Right lobe of liver (tissue), 6 donors: Measurements from ENCODE around the gene HTRA3. TPM values are rescaled to one million over a fixed set of nuclear protein-coding genes. Genes with fewer than 3 reads are reported as not detected.

Source experiments
- ATAC-seq, 4 donors: fragments of 200-7000 bp; cut with Tn5 transposase; one replicate each; pipeline ENCODE4 v1.9.1; 2020; ENCODE audit warnings: mild to moderate bottlenecking in 4 of 4, moderate library complexity in 4 of 4
- DNase-seq, 3 donors: peaks; one replicate each; pipeline ENCODE4 v3.0.0-alpha.2; 2020
- H3K27ac ChIP-seq, 3 donors: fragments of 200-600 bp; one replicate each; pipeline ENCODE4 v1.8.0; 2022
- H3K27me3 ChIP-seq, 2 donors: fragments of 200-600 bp; one replicate each; pipeline ENCODE4 v1.8.0; 2022
- H3K36me3 ChIP-seq, 4 donors: fragments of 200-600 bp; sonication (generic) in 1 of 4; one replicate each; pipeline versions ENCODE4 v1.5.1 to v1.8.0; 2017 to 2022; ENCODE audit warnings: control low read depth in 1 of 4
- H3K4me1 ChIP-seq, 4 donors: fragments of 200-600 bp; sonication (generic) in 1 of 4; one replicate each; pipeline versions ENCODE4 v1.5.1 to v1.8.0; 2017 to 2022; ENCODE audit warnings: control low read depth in 1 of 4
- H3K4me3 ChIP-seq, 3 donors: fragments of 200-600 bp; one replicate each; pipeline ENCODE4 v1.8.0; 2022
- H3K9me3 ChIP-seq, 4 donors: fragments of 200-600 bp; sonication (generic) in 1 of 4; one replicate each; pipeline versions ENCODE4 v1.5.1 to v1.8.0; 2017 to 2022; ENCODE audit warnings: control low read depth in 1 of 4
- POLR2A ChIP-seq: fragments of 450-650 bp; IDR thresholded peaks from one replicate; pipeline ENCODE4 v1.6.1; 2017; ENCODE audit warnings: antibody characterized with exemption, mild to moderate bottlenecking
- WGBS: methylation state at CpG from one replicate; pipeline ENCODE4 v1.1.6; 2018; ENCODE audit warnings: low coverage, low lambda C conversion rate; ENCODE audit not compliant: insufficient coverage; ENCODE audit errors: missing lambda C conversion rate; 5-methylcytosine and 5-hydroxymethylcytosine counted together
- intact Hi-C, 2 donors: fragments of 100-400 bp; cut with DNase I; formaldehyde crosslinking; loops; one replicate each; pipeline versions ENCODE4 v1.11.2 to v1.14.1; 2022
- total RNA-seq, 6 experiments: library from RNA; depleted of rRNA in 2 of 6; stranded (reverse); fragments of >200 nt in 2 of 6; fragmentation: NEBNext Ultra II Directional in 3 of 6; extraction: Animal tissue kit (Norgen Biotek cat#: 25700) in 3 of 6; gene quantifications; one replicate each; pipeline versions ENCODE4 v1.1.0 to v1.2.4, GENCODE V29; 2016 to 2023
- TF ChIP-seq, protein P1 (sequence below), 4 donors: fragments of 200-600 bp in 3 of 4; fragments of 450-650 bp in 1 of 4; IDR thresholded peaks; one replicate each; pipeline versions ENCODE4 v1.5.1 to v1.8.0; 2016 to 2022; ENCODE audit warnings: antibody characterized with exemption in 4 of 4, mild to moderate bottlenecking in 2 of 4
- donor health status: DM: no; HTN: yes; CAD: no.
- donor health status: DM: no; HTN: no; CAD: no.
- donor health status: DM: no; HTN: no; CAD: no.
- donor health status: DM: no; HTN: yes; CAD: no.
- donor health status: DM: no; HTN: yes; CAD: no.

HTRA3 gene
- total RNA-seq, 6 experiments from 2014 or later, result 0.32 to 1.6 (median 1.0) TPM

DNA sequence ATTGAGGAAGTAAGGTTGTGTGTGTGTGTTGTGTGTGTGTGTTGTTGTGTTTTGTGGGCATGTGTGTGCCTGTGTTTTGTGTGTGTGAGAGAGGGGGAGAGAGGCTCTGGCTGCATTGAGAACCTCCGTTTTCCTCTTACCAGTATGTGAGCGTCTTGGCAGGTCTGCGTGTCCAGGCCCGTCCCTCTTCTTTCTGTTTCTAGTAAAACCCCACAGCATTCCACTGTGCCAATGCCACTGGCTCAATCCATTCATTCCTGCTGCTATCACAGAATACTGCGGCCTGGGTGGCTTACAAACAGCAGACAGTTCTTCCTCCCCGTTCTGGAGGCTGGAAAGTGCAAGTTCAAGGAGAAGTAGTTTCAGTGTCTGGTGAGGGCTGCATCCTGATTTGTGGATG lies 15.5 kb upstream of the HTRA3 start:
- TF ChIP-seq POLR2A, result no peak
- TF ChIP-seq, protein P1, sequence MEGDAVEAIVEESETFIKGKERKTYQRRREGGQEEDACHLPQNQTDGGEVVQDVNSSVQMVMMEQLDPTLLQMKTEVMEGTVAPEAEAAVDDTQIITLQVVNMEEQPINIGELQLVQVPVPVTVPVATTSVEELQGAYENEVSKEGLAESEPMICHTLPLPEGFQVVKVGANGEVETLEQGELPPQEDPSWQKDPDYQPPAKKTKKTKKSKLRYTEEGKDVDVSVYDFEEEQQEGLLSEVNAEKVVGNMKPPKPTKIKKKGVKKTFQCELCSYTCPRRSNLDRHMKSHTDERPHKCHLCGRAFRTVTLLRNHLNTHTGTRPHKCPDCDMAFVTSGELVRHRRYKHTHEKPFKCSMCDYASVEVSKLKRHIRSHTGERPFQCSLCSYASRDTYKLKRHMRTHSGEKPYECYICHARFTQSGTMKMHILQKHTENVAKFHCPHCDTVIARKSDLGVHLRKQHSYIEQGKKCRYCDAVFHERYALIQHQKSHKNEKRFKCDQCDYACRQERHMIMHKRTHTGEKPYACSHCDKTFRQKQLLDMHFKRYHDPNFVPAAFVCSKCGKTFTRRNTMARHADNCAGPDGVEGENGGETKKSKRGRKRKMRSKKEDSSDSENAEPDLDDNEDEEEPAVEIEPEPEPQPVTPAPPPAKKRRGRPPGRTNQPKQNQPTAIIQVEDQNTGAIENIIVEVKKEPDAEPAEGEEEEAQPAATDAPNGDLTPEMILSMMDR (IDR thresholded peaks at IDR 0.05), result no peak
- Histone ChIP-seq H3K9me3 (no peaks in the 10 kb centered on the region), H3K4me3 (no peak overlapping the region), H3K27me3 (no peaks in the 10 kb centered on the region), H3K4me1 (no peaks in the 10 kb centered on the region), H3K36me3 (no peaks in the 10 kb centered on the region), H3K27ac (no peak overlapping the region)
- 95% methylated on average over 3 of the region's 6 CpGs for WGBS
- intact Hi-C loops, result no loop called here
- ATAC-seq (no peak), DNase-seq (no peak)

DNA sequence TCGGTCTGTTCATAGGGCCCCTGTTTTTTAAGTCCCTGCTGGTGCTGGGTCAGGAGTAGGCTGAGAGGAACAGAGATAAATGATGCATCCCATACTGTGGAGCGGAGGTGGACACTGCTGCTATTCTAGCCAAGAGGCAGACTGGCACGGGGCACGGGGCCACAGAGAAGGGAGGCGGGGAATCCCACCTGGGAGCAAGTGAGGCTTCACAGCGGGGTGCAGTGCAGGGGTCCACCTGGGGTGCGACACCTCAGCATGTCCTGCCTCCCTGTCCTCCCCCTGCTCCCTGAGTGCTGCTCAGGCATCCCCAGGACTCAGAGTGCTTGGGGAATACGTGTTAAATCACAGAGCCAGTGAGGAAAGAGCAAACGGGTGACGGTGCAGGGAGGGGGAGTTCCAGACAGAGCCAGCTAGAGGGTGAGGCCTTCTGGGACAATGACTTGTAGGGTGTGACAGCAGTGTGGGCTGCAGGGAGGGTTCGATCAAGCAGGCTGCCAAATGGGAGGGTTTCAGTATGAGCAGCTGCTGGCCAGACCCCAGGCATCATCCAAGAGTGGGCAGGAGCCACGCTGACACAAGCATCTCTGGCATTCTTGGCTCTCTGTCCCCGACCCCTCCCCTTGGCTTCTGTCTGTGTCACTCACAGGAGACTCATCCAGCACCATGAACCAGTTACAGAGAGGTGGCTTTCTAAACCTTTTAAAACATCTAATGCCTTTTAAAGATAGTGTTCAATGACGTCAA lies 13.7 kb upstream of the HTRA3 start:
- Histone ChIP-seq H3K36me3 (no peaks in the 10 kb centered on the region), H3K27ac (no peak overlapping the region), H3K4me3 (no peak overlapping the region), H3K9me3 (no peaks in the 10 kb centered on the region), H3K27me3 (no peaks in the 10 kb centered on the region), H3K4me1 (no peaks in the 10 kb centered on the region)
- DNase-seq, result no peak
- 60% methylated on average over 5 of the region's 14 CpGs for WGBS
- peak in 1 of 4 donors; percentile 25 for ATAC-seq
- TF ChIP-seq POLR2A, result no peak
- intact Hi-C loops, result no loop called here

DNA sequence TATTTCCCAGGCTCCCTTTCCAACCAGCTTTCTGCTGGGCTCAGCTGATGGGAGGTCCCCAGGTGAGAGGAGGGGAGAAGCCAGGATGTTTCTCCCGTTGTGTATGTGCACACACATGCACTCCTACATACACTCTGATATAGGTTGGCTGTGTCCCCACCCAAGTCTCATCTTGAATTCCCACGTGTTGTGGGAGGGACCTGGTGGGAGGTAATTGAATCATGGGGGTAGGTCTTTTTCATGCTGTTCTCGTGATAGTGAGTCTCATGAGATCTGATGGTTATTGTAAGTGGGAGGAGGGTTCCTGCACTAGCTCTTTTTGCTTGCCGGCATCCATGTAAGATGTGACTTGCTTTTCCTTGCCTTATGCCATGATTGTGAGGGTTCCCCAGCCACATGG lies 11.7 kb upstream of the HTRA3 start:
- no peak overlapping the region for H3K4me3 ChIP-seq
- no peaks in the 10 kb centered on the region for H3K27me3 ChIP-seq
- no peak for TF ChIP-seq POLR2A
- TF ChIP-seq, protein P1 (IDR thresholded peaks at IDR 0.05), result no peak
- H3K9me3 ChIP-seq, result no peaks in the 10 kb centered on the region
- WGBS, result 61% methylated on average over 3 of the region's 4 CpGs
- intact Hi-C loops, result no loop called here
- no peak overlapping the region for H3K27ac ChIP-seq
- no peaks in the 10 kb centered on the region for H3K36me3 ChIP-seq
- DNase-seq (no peak), ATAC-seq (no peak)
- no peaks in the 10 kb centered on the region for H3K4me1 ChIP-seq

DNA sequence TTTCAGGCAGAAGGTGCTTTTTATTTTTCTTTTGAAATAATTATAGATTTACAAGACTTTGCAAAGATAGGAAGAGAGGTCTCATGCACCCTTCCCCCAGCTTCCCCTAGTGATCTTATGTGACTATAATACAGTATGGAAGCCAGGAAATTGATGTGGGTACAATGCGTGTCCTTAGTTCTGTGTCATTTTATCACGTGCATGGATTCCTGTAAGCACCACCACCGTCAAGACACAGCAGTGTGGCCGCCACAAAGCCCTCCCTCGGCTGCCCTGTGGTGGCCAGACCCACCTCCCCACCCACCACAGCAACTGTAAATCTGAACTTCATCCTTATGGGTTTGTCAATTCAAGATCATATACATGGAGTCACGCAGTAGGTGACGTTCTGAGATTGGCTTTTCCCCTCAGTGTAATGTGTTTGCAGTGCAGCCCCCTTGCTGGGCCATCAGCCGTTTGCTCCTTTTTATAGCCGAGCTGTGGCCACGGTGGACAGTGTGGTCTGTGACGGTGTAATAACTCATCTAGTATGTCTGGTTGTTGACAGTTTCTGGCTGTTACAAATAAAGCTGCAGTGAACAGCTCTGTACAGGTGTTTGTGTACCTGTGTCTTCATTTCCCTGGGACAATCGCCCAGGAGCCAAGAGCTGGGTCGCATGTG lies 10.9 kb upstream of the HTRA3 start:
- 43% methylated on average over 12 of the region's 13 CpGs for WGBS
- no peaks in the 10 kb centered on the region for H3K27me3 ChIP-seq
- no peaks in the 10 kb centered on the region for H3K9me3 ChIP-seq
- TF ChIP-seq, protein P1 (IDR thresholded peaks at IDR 0.05), result no peak
- no peak for TF ChIP-seq POLR2A
- intact Hi-C loops, result no loop called here
- no peak overlapping the region for H3K4me3 ChIP-seq
- DNase-seq (no peak), ATAC-seq (no peak)
- H3K4me1 ChIP-seq, result no peaks in the 10 kb centered on the region
- H3K36me3 ChIP-seq, result no peaks in the 10 kb centered on the region
- H3K27ac ChIP-seq, result no peak overlapping the region

DNA sequence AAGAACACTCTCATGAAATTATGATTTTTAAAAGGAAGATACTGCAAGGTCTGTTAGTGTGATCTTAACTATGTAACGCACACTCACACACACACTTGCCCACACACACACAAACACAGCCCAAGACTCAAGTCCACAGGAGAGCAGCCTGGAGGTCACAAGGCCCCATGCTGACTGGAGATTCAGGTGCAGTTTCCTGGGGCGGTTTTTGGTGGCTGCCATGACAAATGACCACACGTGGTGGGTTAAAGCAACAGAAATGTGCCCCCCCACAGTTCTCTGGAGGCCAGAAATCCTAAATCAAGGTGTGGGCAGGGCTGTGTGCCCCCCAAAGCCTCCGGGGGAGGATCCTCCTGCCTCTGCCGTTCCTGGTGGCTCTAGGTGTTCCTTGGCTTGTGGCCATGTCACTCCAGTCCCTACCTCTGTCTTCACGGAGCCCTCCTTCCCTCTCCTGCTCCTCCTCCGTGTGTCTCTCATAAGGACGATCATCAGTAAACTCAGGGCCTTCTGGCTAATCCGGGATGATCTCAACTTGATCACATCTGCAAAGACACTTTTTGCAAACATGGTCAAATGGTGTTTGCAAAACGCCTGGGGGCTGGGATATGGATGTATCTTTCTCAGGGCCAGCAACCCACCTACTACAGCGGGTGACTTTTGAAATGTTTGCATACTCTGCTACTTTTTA lies 9.7 kb upstream of the HTRA3 start:
- DNase-seq, result no peak
- ATAC-seq, result no peak

More for the DNA sequence above, 9.7 kb upstream of the HTRA3 start:
- WGBS, result 78% methylated on average over 7 of the region's 11 CpGs
- TF ChIP-seq, protein P1 (IDR thresholded peaks at IDR 0.05), result no peak
- TF ChIP-seq POLR2A, result no peak
- Histone ChIP-seq H3K4me3 (no peak overlapping the region), H3K27ac (no peak overlapping the region), H3K27me3 (no peaks in the 10 kb centered on the region), H3K9me3 (no peaks in the 10 kb centered on the region), H3K4me1 (no peaks in the 10 kb centered on the region), H3K36me3 (no peaks in the 10 kb centered on the region)
- intact Hi-C loops, result no loop called here
